Left lung (tissue), 10 donors: Measurements from ENCODE around the gene HDGF. TPM values are rescaled to one million over a fixed set of nuclear protein-coding genes. Genes with fewer than 3 reads are reported as not detected.

ENCODE experiments used
- ATAC-seq: fragments of 200-7000 bp; cut with Tn5 transposase; one replicate; pipeline ENCODE4 v1.9.1; 2020; ENCODE audit warnings: moderate library complexity
- DNase-seq, 4 donors: peaks; one replicate each; pipeline ENCODE4 v3.0.0-alpha.2; 2013 to 2020
- H3K27ac ChIP-seq, 2 donors: fragments of 200-600 bp; sonication (generic) in 1 of 2; one replicate each; pipeline versions ENCODE4 v1.5.0 to v1.8.0; 2020 to 2021
- H3K27me3 ChIP-seq, 2 donors: fragments of 200-600 bp; sonication (generic) in 1 of 2; one replicate each; pipeline versions ENCODE4 v1.5.0 to v1.8.0; 2020 to 2021
- H3K36me3 ChIP-seq, 2 donors: fragments of 200-600 bp; sonication (generic) in 1 of 2; one replicate each; pipeline versions ENCODE4 v1.5.0 to v1.8.0; 2020 to 2021
- H3K4me1 ChIP-seq, 2 donors: fragments of 200-600 bp; one replicate each; pipeline ENCODE4 v1.8.0; 2021
- H3K4me3 ChIP-seq, 2 donors: fragments of 200-600 bp; sonication (generic) in 1 of 2; one replicate each; pipeline versions ENCODE4 v1.5.0 to v1.8.0; 2020 to 2021; ENCODE audit warnings: mild to moderate bottlenecking in 1 of 2
- H3K9me3 ChIP-seq, 2 donors: fragments of 200-600 bp; sonication (generic) in 1 of 2; one replicate each; pipeline versions ENCODE4 v1.5.0 to v1.8.0; 2020 to 2021
- CTCF ChIP-seq, 2 donors: fragments of 200-600 bp; sonication (generic) in 1 of 2; IDR thresholded peaks; one replicate each; pipeline versions ENCODE4 v1.5.0 to v1.8.0; 2021; ENCODE audit warnings: antibody characterized with exemption in 2 of 2
- intact Hi-C, 2 donors: fragments of 100-400 bp; cut with DNase I; formaldehyde crosslinking; loops; one replicate each; pipeline versions ENCODE4 v1.11.2 to v1.14.2; 2022
- polyA plus RNA-seq, 6 donors: library from polyadenylated mRNA; unstranded; fragments of 120-200 nt; gene quantifications; one replicate each; pipeline ENCODE4 v1.2.1, GENCODE V29; 2013; ENCODE audit not compliant: insufficient read length in 6 of 6
- total RNA-seq, 2 donors: library from RNA; stranded (reverse); fragmentation: NEBNext Ultra II Directional; extraction: Animal tissue kit (Norgen Biotek cat#: 25700); gene quantifications; one replicate each; pipeline ENCODE4 v1.2.1, GENCODE V29; 2021
- donor health status: DM: no; HTN: yes; CAD: no.
- donor health status: DM: no; HTN: no; CAD: no.

The HDGF gene
- total and polyA plus RNA-seq, 8 donors = 139 to 260 (median 229) TPM

- ATAC-seq (no peak), DNase-seq (no peak)
- H3K4me3 ChIP-seq = no peak overlapping the region
- H3K27ac ChIP-seq = peak overlapping the region in 1 of 2 donors; percentile 89
- peaks cover 30 to 79% of the 10 kb centered on the region in 2 donors for H3K4me1 ChIP-seq
- no peaks in the 10 kb centered on the region for H3K9me3 ChIP-seq
- H3K36me3 ChIP-seq = peaks cover 0 to 35% of the 10 kb centered on the region in 2 donors
- TF ChIP-seq CTCF (IDR thresholded peaks at IDR 0.05) = no peak
- intact Hi-C loops = no loop called here
- no peaks in the 10 kb centered on the region for H3K27me3 ChIP-seq
Observed at GRCh38 chr1:156743367-156744302, 7.8 kb downstream of the HDGF start.

DNA sequence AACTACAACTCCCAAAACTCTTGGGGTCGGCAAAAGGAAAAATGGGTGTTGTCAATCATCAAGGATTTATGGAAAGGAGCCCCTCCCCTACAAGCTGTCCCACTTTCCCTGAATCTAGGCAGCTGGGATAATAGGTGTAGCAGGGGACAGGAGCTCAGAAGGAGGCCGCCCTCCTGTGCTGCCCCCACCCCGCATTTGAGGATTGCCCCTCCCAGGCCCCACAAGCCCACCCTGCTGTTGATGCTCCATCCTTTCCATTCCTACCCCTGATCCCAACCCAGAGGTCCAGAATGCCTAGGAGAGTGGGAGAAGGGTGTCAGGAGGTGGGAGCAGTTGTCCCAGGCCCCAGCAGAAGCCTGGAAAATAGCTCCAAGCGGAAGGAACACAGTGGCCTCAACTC is 8.7 kb downstream of the HDGF start:
- peaks cover 21 to 71% of the 10 kb centered on the region in 2 donors for H3K4me1 ChIP-seq
- H3K9me3 ChIP-seq = no peaks in the 10 kb centered on the region
- DNase-seq = no peak
- no peak for TF ChIP-seq CTCF (IDR thresholded peaks at IDR 0.05)
- no peak for ATAC-seq
- H3K27me3 ChIP-seq = no peaks in the 10 kb centered on the region
- intact Hi-C loops = no loop called here
- peak overlapping the region in 1 of 2 donors; percentile 89 for H3K27ac ChIP-seq
- peaks cover 0 to 41% of the 10 kb centered on the region in 2 donors for H3K36me3 ChIP-seq
- no peak overlapping the region for H3K4me3 ChIP-seq

DNA sequence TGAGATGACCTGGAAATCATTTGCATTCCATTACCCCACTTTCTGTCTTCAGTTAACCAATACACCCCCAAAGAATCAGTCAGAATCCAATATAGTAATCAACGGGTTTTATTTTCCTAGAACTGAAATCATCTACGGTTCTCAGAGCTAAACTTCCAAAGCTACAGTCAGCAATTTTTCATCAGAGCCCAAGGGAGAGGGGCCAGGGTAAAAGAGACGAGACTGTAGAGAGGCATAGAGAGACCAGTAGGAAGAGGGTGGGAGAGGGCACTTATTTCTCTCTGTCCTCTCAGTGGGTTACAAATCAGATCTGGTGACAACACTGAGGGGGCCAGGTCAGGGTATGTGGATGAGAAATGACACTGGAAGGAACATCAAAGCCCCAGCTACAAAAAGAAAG is 9.5 kb downstream of the HDGF start:
- no peak for ATAC-seq
- Histone ChIP-seq H3K27ac (peak overlapping the region in 1 of 2 donors; percentile 89), H3K9me3 (no peaks in the 10 kb centered on the region), H3K4me3 (no peak overlapping the region), H3K4me1 (peaks cover 15 to 64% of the 10 kb centered on the region in 2 donors), H3K36me3 (peaks cover 0 to 49% of the 10 kb centered on the region in 2 donors), H3K27me3 (no peaks in the 10 kb centered on the region)
- no peak for TF ChIP-seq CTCF (IDR thresholded peaks at IDR 0.05)
- DNase-seq = no peak
- intact Hi-C loops = no loop called here

GRCh38 chr1:156741481-156741983 is 9.9 kb downstream of the HDGF start:
- peak overlapping the region; percentile 89 to 91 for H3K27ac ChIP-seq
- no peaks in the 10 kb centered on the region for H3K27me3 ChIP-seq
- DNase-seq = no peak
- H3K4me1 ChIP-seq = peaks cover 13 to 60% of the 10 kb centered on the region in 2 donors
- intact Hi-C loops = no loop called here
- H3K4me3 ChIP-seq = peak overlapping the region; percentile 2 to 90
- TF ChIP-seq CTCF (IDR thresholded peaks at IDR 0.05) = no peak
- ATAC-seq = peak; percentile 1
- H3K9me3 ChIP-seq = no peaks in the 10 kb centered on the region
- peaks cover 0 to 53% of the 10 kb centered on the region in 2 donors for H3K36me3 ChIP-seq
